RWPE2 (cell line): Measurements from ENCODE around the gene FAM222A.

ENCODE experiments used
- ATAC-seq: fragments of 200-7000 bp; cut with Tn5 transposase; 3 replicates; pipeline ENCODE4 v1.9.1; 2021; ENCODE audit warnings: low read depth
- DNase-seq: peaks from one replicate; pipeline ENCODE4 v3.0.0-alpha.2; 2020; ENCODE audit warnings: low spot score
- H3K27ac ChIP-seq: fragments of 450-650 bp; 2 replicates; pipeline ENCODE4 v1.5.1; 2017; ENCODE audit warnings: mild to moderate bottlenecking; ENCODE audit not compliant: poor library complexity, severe bottlenecking
- H3K27me3 ChIP-seq: fragments of 250-450 bp; sonication (Bioruptor Pico); 2 replicates; pipeline ENCODE4 v1.5.1; 2021; ENCODE audit warnings: mild to moderate bottlenecking, moderate library complexity; ENCODE audit not compliant: insufficient read depth, poor library complexity, severe bottlenecking
- H3K36me3 ChIP-seq: fragments of 250-450 bp; sonication (Bioruptor Pico); 2 replicates; pipeline ENCODE4 v1.5.1; 2020; ENCODE audit warnings: low read depth, mild to moderate bottlenecking, moderate library complexity
- H3K4me1 ChIP-seq: fragments of 250-450 bp; sonication (Bioruptor Pico); 2 replicates; pipeline ENCODE4 v1.5.1; 2021; ENCODE audit warnings: mild to moderate bottlenecking, moderate library complexity; ENCODE audit not compliant: insufficient read depth, poor library complexity, severe bottlenecking
- H3K4me3 ChIP-seq: fragments of 250-450 bp; sonication (Bioruptor Pico); 2 replicates; pipeline ENCODE4 v1.5.1; 2021; ENCODE audit warnings: mild to moderate bottlenecking, moderate library complexity; ENCODE audit not compliant: severe bottlenecking
- H3K9me3 ChIP-seq: fragments of 250-450 bp; sonication (Bioruptor Pico); 2 replicates; pipeline ENCODE4 v1.5.1; 2021; ENCODE audit warnings: mild to moderate bottlenecking, moderate library complexity; ENCODE audit not compliant: severe bottlenecking
- TF ChIP-seq, protein P1 (sequence below): fragments of 450-650 bp; IDR thresholded peaks from one replicate; pipeline ENCODE4 v1.5.1; 2017; ENCODE audit warnings: mild to moderate bottlenecking, moderate library complexity; ENCODE audit not compliant: poor library complexity, severe bottlenecking

The FAM222A gene

DNA sequence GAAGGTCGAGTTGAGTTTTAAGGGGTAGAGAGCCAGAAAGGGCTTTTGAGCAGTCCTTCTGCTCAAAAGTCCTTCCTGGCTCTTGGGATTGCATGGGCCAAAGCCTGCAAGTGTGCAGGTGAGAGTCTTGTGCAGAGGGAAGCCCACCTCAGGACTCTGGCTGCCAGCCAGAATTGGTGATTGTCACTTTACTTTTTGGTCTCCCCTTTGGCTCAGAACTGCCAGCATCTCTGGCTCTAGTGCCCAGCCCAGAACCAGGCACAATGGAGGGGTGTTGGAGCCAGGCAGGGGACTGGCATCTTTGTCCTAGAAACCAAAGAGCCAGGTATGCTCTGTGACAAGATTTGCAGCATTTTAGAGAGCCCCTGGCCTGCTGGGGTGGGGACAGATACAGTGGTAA is 23.5 kb downstream of the FAM222A start:
- Histone ChIP-seq H3K36me3 (no peaks in the 10 kb centered on the region), H3K27ac (no peak overlapping the region), H3K27me3 (no peaks in the 10 kb centered on the region), H3K4me1 (no peaks in the 10 kb centered on the region), H3K4me3 (no peak overlapping the region), H3K9me3 (no peaks in the 10 kb centered on the region)
- DNase-seq = peak; percentile 15
- TF ChIP-seq, protein P1, sequence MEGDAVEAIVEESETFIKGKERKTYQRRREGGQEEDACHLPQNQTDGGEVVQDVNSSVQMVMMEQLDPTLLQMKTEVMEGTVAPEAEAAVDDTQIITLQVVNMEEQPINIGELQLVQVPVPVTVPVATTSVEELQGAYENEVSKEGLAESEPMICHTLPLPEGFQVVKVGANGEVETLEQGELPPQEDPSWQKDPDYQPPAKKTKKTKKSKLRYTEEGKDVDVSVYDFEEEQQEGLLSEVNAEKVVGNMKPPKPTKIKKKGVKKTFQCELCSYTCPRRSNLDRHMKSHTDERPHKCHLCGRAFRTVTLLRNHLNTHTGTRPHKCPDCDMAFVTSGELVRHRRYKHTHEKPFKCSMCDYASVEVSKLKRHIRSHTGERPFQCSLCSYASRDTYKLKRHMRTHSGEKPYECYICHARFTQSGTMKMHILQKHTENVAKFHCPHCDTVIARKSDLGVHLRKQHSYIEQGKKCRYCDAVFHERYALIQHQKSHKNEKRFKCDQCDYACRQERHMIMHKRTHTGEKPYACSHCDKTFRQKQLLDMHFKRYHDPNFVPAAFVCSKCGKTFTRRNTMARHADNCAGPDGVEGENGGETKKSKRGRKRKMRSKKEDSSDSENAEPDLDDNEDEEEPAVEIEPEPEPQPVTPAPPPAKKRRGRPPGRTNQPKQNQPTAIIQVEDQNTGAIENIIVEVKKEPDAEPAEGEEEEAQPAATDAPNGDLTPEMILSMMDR = no peak
- ATAC-seq = no peak

DNA sequence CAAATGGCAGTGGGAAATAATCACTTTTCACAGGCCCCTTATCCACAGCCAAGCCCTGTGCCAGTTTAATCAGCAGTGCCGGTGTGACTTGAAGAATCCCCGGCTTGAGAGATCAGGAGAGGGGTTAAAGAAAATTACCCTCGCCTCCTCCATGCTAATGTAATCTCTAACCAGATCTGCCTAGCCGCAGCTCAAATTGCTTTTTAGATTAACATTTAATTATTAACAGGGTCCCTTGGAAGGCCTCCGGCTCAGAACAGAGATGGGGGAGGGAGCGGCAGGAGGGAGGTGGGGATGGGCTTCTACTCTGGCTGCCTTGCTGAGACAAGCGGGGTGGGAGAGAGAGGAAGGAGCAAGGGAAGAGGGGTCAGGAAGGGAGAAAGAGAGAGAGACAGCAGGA is 24.0 kb downstream of the FAM222A start:
- DNase-seq (peak; percentile 12), ATAC-seq (no peak)
- Histone ChIP-seq H3K9me3 (no peaks in the 10 kb centered on the region), H3K4me3 (no peak overlapping the region), H3K4me1 (no peaks in the 10 kb centered on the region), H3K27ac (no peak overlapping the region), H3K27me3 (no peaks in the 10 kb centered on the region), H3K36me3 (no peaks in the 10 kb centered on the region)
- TF ChIP-seq, protein P1 = no peak

DNA sequence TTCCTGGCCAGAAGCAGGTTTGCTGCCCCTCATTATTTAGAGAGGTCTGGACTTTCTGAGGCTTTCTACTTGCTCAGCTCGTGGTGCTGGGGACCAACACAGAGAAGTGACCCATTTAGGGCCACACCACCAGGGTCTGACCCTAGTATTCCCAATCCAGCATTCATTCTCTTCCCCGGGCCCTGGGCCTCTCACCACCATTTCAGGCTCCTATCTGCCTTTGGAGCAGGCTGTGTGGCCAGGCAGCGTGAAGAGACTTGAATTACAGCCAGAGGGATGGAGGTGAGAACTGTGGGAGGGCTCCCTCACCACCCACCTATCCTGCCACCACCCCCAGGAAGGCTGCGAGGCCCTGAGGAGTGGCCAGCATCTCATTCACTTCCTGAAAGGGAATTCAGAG is 24.6 kb downstream of the FAM222A start:
- no peak overlapping the region for H3K4me3 ChIP-seq
- H3K9me3 ChIP-seq = no peaks in the 10 kb centered on the region
- no peaks in the 10 kb centered on the region for H3K4me1 ChIP-seq
- H3K27me3 ChIP-seq = no peaks in the 10 kb centered on the region
- no peak overlapping the region for H3K27ac ChIP-seq
- ATAC-seq (no peak), DNase-seq (peak; percentile 30)
- TF ChIP-seq, protein P1 = no peak
- H3K36me3 ChIP-seq = no peaks in the 10 kb centered on the region

GRCh38 chr12:109738878-109739665 is 25.4 kb downstream of the FAM222A start:
- Histone ChIP-seq H3K36me3 (no peaks in the 10 kb centered on the region), H3K27ac (no peak overlapping the region), H3K4me1 (no peaks in the 10 kb centered on the region), H3K9me3 (no peaks in the 10 kb centered on the region), H3K27me3 (no peaks in the 10 kb centered on the region), H3K4me3 (no peak overlapping the region)
- TF ChIP-seq, protein P1 = no peak
- DNase-seq (peak; percentile 41), ATAC-seq (no peak)
